ENCODE data around the gene MYCN.

DNA sequence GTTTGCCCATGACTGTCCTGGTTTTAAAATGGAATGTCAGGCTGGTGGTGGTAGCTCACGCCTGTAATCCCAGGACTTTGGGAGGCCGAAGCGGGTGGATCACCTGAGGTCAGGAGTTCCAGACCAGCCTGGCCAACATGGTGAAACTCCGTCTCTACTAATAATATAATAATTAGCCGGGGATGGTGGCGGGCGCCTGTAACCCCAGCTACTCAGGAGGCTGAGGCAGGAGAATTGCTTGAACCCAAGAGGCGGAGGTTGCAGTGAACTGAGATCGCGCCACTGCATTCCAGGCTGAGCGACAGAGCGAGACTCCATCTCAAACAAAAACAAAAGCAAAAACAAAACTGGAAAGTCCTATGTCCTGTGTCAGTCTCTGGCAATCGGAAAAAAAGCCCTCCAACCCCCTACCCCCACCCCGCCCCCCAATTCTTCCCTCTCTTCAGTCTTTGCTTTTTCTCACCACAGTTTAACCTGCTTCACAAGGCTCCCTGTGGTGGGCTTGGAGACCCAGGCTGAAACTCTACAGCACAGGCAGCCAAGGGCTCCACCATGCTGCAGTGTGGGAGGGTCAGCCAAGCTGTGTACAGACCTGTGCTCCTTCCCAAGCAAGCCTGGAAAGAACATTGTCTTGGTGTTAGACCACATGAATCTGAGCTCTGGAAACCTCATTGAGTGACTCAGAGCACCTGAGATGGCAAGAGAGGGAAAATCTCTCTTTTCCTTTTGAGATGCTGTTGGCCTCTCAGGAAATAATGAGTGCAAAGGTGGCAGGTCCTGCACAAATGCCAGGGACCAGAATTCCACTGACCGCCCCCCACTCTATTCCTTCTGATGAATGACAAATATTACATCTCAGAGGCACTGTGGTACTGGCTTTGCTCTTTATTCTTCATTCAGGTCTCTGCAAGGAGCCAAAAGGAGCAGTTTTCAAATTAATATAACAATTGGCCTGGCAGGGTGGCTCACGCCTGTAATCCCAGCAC is 16.7 kb downstream of the MYCN start:
- TF ChIP-seq, protein P1, sequence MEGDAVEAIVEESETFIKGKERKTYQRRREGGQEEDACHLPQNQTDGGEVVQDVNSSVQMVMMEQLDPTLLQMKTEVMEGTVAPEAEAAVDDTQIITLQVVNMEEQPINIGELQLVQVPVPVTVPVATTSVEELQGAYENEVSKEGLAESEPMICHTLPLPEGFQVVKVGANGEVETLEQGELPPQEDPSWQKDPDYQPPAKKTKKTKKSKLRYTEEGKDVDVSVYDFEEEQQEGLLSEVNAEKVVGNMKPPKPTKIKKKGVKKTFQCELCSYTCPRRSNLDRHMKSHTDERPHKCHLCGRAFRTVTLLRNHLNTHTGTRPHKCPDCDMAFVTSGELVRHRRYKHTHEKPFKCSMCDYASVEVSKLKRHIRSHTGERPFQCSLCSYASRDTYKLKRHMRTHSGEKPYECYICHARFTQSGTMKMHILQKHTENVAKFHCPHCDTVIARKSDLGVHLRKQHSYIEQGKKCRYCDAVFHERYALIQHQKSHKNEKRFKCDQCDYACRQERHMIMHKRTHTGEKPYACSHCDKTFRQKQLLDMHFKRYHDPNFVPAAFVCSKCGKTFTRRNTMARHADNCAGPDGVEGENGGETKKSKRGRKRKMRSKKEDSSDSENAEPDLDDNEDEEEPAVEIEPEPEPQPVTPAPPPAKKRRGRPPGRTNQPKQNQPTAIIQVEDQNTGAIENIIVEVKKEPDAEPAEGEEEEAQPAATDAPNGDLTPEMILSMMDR (IDR thresholded peaks at IDR 0.05; ENCODE audit: extremely low read depth in 1 of 2, insufficient read depth in 1 of 2, low read depth in 1 of 2, low read length in 2 of 2) = no peak
- TF ChIP-seq, protein P2, sequence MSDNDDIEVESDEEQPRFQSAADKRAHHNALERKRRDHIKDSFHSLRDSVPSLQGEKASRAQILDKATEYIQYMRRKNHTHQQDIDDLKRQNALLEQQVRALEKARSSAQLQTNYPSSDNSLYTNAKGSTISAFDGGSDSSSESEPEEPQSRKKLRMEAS (IDR thresholded peaks at IDR 0.05; ENCODE audit: insufficient read depth, insufficient read length) = no peak
- TF ChIP-seq JUN (IDR thresholded peaks at IDR 0.05; ENCODE audit: borderline replicate concordance, insufficient read depth, insufficient read length, low read depth) (no peak), POLR2A (IDR thresholded peaks at IDR 0.05; ENCODE audit: low read depth, low read length) (no peak), MYC (IDR thresholded peaks at IDR 0.05; ENCODE audit: low read depth, low read length) (no peak), POLR2AphosphoS5 (IDR thresholded peaks at IDR 0.05; ENCODE audit: insufficient read depth, low read depth, low read length) (no peak), EZH2 (IDR thresholded peaks at IDR 0.05; ENCODE audit: borderline replicate concordance, low read depth, low read length, severe bottlenecking) (no peak), FOS (IDR thresholded peaks at IDR 0.05; ENCODE audit: borderline replicate concordance, insufficient read depth, low read length) (no peak), GATA2 (IDR thresholded peaks at IDR 0.05; ENCODE audit: insufficient read depth, insufficient read length, low read depth, low read length) (no peak)

Data from endothelial cell of umbilical vein (primary cell).